GM12892 (cell line): ENCODE results near the gene NCAM2.

ENCODE experiments used
- DNase-seq: peaks from one replicate; pipeline ENCODE4 v3.0.0; 2011; ENCODE audit not compliant: insufficient read length
- FAIRE-seq: peaks from 2 replicates; lab custom pipeline; 2011; peaks lifted over from hg19 to GRCh38; lab: Jason Lieb, UNC
- POLR2A ChIP-seq: IDR thresholded peaks from 2 replicates; pipeline ENCODE4 v1.6.1; 2011; ENCODE audit warnings: low read depth, low read length, control low read depth
- POLR2AphosphoS5 ChIP-seq: IDR thresholded peaks from 2 replicates; pipeline ENCODE4 v1.6.1; 2011; ENCODE audit warnings: low read depth, low read length, control low read depth
- TAF1 ChIP-seq: IDR thresholded peaks from 2 replicates; pipeline ENCODE4 v1.6.1; 2011; ENCODE audit warnings: low read depth, mild to moderate bottlenecking, control low read depth, low read length, borderline replicate concordance

NCAM2 gene

GRCh38 chr21:21183092-21183491 lies 184.9 kb downstream of the NCAM2 start:
- TF ChIP-seq POLR2AphosphoS5, result no peak
- TF ChIP-seq TAF1, result no peak
- no peak for TF ChIP-seq POLR2A
- DNase-seq (no peak), FAIRE-seq (no peak)

DNA sequence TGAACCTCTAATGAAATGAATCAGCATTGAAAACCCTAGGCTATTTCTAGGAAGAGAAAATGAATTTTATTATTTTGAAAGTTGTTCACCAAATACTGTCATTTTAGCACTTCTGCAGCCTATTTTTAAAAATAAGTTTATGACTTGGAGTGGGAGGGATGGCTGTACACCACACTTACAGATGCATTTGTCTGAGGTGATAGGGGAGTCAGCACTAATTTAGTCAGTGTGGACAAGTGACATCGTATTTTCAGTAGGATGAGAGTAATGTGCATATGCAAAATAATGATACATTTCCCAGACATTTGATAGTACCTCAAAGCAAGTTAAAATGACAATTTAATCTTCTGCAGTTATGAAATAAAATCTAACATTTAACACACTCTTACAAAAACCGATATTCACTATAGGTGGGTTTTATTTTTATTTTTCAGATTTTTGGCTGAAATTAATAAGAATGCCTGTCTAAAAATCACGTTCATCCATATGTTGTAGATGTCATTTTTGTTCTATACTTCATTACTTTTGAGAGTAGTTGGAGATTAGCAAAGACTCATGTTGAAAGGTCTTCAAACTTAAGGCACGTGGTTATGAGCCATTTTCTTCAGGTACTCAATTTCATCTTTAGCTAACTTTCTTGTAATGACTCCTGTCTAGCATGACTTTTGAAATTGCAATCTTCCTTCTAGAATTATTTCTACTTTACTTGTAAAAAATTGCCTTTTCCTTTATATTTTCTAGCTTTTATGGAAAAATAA lies 186.7 kb downstream of the NCAM2 start:
- TF ChIP-seq POLR2A (no peak), TAF1 (no peak), POLR2AphosphoS5 (no peak)
- FAIRE-seq, result no peak

DNA sequence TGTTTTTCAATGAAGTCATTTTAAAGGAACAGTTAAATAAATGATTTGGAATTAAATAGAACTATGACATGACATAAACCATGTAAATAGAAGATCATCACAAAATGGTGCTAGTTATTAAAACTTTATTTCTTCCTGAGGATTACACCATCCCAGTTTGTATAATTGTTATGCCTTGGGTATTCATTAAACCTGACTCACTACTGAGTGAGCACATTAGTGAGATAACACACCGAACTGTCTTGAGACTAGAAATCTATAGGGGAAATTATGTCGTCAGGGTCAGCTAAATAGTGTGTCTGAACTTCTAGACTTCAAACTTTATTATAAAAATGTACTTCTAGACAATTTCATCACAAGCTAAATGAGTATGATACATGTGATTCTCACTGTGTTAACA lies 189.4 kb downstream of the NCAM2 start:
- FAIRE-seq (no peak), DNase-seq (no peak)
- no peak for TF ChIP-seq POLR2AphosphoS5
- TF ChIP-seq POLR2A, result no peak
- TF ChIP-seq TAF1, result no peak

More for the DNA sequence above, 186.7 kb downstream of the NCAM2 start:
- DNase-seq, result no peak

- no peak for TF ChIP-seq POLR2AphosphoS5
- TF ChIP-seq TAF1, result no peak
- no peak for TF ChIP-seq POLR2A
- FAIRE-seq (no peak), DNase-seq (no peak)
These were observed 190.4 kb downstream of the NCAM2 start for GRCh38 chr21:21188513-21189195.

DNA sequence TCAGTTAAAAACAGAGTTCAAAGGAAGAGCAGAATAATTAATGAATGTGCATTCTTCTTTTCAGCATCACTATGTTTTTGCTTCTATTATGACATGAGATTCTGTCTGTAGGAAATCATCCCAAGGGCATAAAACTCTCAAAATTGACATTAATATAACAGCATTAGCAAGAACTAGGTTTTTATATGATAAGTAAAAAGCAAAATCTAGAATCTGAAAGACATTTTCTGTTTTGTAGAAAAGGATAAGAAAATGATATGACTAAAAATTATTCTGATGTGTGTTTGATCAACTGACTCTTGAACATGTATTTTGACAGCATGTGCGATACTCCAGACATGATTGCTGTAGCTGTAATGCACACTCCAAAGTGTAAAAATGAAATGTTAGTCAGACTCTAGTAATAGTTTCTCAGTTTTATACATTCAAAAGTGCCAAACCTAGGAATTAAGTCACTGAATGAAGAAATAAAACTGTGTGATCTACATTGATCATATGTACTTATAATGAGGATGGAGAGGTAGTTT lies 197.3 kb downstream of the NCAM2 start:
- FAIRE-seq, result no peak
- no peak for DNase-seq
- TF ChIP-seq POLR2A (no peak), POLR2AphosphoS5 (no peak), TAF1 (no peak)

- TF ChIP-seq POLR2AphosphoS5, result no peak
- no peak for TF ChIP-seq TAF1
- TF ChIP-seq POLR2A, result no peak
- no peak for DNase-seq
- no peak for FAIRE-seq
These were observed 197.9 kb downstream of the NCAM2 start for GRCh38 chr21:21196087-21196486.

GRCh38 chr21:21196848-21197247 lies 198.6 kb downstream of the NCAM2 start:
- DNase-seq (no peak), FAIRE-seq (no peak)
- TF ChIP-seq TAF1, result no peak
- TF ChIP-seq POLR2AphosphoS5, result no peak
- no peak for TF ChIP-seq POLR2A

DNA sequence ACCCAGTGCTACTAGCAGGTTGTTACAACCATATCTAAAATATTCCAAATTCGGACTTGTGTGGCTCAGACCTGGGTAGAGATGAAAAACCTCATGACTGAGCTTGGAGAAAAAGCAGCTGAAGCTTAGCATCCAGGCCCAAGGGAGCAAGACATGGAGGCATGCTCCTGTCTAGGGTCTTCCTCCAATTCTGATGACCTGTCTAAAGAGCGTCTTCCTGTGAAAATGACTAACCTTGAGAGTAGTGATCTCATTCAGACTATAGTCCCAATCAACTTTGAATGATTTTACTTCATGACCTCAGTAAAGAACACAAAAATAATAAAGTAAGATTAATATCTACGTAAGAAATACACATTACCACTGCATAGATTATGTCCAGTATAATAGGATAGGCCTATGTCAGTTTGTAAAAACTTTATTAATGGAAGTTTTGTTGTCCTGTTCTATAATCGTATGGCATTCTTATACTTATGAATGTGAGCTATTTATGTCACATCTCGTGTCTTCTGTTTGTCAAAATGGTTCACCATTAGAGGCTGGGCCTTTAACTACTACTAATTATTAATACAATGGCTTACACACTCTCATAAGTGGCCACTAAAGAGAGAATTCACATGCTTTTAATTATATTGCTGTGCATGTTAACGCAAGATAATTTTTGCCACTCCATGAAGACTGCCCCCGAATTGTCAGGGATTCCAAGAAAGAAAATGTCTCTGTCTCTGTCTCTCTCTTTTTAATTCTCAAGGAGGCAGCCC lies 201.3 kb downstream of the NCAM2 start:
- FAIRE-seq (no peak), DNase-seq (no peak)
- TF ChIP-seq TAF1 (no peak), POLR2AphosphoS5 (no peak)

DNA sequence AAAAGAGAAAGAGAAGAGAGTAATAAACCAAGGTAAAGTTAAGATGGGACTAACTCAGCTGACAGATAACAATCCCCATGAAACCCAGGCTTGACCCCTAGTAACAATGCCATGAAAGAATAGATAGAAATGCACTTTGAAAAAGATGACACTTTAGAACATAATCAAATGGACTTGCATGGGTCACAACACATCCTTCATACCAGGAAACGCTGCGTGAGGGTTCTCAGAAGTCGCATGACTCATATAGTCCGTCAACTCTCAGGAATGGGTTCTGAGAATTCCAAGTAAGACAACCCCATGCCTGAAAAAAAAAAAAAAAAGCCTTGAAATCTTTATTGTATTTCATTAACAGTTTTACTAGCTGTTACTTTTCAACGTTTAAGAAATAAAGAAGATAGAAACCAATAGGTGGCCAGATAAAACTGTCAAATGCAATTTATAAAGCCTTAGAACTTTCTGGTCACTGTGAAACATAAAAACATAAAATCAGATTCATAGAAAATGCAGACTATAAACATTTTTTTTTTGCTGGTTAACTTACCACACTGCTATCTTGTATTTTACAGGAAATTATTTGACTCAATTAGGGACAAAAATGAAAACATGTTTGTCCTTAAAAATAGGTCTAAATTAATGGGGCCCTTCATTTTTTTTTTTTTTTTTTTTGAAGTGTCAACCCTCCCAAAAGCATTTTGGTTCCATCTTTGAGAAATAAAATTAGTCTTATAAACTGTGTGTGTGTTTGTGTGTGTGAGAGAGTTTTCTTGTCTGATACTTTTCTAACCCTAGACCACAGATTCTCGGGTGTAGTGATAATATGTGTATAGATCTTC lies 202.1 kb downstream of the NCAM2 start:
- no peak for TF ChIP-seq POLR2A
- no peak for TF ChIP-seq TAF1
- TF ChIP-seq POLR2AphosphoS5, result no peak
- no peak for FAIRE-seq
- no peak for DNase-seq

- no peak for TF ChIP-seq TAF1
- no peak for DNase-seq
- no peak for FAIRE-seq
These were observed 202.9 kb downstream of the NCAM2 start for GRCh38 chr21:21200939-21201615.
